ENCODE data around the gene ELMO1.

- TF ChIP-seq, protein P1, sequence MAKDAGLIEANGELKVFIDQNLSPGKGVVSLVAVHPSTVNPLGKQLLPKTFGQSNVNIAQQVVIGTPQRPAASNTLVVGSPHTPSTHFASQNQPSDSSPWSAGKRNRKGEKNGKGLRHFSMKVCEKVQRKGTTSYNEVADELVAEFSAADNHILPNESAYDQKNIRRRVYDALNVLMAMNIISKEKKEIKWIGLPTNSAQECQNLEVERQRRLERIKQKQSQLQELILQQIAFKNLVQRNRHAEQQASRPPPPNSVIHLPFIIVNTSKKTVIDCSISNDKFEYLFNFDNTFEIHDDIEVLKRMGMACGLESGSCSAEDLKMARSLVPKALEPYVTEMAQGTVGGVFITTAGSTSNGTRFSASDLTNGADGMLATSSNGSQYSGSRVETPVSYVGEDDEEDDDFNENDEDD (CRISPR knock-in tag; IDR thresholded peaks at IDR 0.05; ENCODE audit: borderline replicate concordance): no peak
- TF ChIP-seq ZNF253 (CRISPR knock-in tag; IDR thresholded peaks at IDR 0.05; ENCODE audit: borderline replicate concordance) (no peak), NR2F2 (IDR thresholded peaks at IDR 0.05; ENCODE audit: borderline replicate concordance, low read depth) (no peak), POLR2AphosphoS5 (IDR thresholded peaks at IDR 0.05; ENCODE audit: low read depth, low read length) (no peak), NFRKB (IDR thresholded peaks at IDR 0.05) (no peak), HMGA1 (CRISPR knock-in tag; conservative IDR thresholded peaks at IDR 0.05) (no peak), MNT (IDR thresholded peaks at IDR 0.05) (no peak), RBFOX2 (IDR thresholded peaks at IDR 0.05; ENCODE audit: low read depth, low read length) (no peak), ARID2 (CRISPR knock-in tag; IDR thresholded peaks at IDR 0.05; ENCODE audit: borderline replicate concordance) (no peak), KDM5B (CRISPR knock-in tag; IDR thresholded peaks at IDR 0.05; ENCODE audit: borderline replicate concordance) (no peak)
- TF ChIP-seq, protein P2, sequence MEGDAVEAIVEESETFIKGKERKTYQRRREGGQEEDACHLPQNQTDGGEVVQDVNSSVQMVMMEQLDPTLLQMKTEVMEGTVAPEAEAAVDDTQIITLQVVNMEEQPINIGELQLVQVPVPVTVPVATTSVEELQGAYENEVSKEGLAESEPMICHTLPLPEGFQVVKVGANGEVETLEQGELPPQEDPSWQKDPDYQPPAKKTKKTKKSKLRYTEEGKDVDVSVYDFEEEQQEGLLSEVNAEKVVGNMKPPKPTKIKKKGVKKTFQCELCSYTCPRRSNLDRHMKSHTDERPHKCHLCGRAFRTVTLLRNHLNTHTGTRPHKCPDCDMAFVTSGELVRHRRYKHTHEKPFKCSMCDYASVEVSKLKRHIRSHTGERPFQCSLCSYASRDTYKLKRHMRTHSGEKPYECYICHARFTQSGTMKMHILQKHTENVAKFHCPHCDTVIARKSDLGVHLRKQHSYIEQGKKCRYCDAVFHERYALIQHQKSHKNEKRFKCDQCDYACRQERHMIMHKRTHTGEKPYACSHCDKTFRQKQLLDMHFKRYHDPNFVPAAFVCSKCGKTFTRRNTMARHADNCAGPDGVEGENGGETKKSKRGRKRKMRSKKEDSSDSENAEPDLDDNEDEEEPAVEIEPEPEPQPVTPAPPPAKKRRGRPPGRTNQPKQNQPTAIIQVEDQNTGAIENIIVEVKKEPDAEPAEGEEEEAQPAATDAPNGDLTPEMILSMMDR (CRISPR knock-in tag; IDR thresholded peaks at IDR 0.05): no peak
- TF ChIP-seq, protein P3, sequence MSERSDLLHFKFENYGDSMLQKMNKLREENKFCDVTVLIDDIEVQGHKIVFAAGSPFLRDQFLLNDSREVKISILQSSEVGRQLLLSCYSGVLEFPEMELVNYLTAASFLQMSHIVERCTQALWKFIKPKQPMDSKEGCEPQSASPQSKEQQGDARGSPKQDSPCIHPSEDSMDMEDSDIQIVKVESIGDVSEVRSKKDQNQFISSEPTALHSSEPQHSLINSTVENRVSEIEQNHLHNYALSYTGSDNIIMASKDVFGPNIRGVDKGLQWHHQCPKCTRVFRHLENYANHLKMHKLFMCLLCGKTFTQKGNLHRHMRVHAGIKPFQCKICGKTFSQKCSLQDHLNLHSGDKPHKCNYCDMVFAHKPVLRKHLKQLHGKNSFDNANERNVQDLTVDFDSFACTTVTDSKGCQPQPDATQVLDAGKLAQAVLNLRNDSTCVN (CRISPR knock-in tag; IDR thresholded peaks at IDR 0.05; ENCODE audit: borderline replicate concordance): no peak
- TF ChIP-seq, protein P4, sequence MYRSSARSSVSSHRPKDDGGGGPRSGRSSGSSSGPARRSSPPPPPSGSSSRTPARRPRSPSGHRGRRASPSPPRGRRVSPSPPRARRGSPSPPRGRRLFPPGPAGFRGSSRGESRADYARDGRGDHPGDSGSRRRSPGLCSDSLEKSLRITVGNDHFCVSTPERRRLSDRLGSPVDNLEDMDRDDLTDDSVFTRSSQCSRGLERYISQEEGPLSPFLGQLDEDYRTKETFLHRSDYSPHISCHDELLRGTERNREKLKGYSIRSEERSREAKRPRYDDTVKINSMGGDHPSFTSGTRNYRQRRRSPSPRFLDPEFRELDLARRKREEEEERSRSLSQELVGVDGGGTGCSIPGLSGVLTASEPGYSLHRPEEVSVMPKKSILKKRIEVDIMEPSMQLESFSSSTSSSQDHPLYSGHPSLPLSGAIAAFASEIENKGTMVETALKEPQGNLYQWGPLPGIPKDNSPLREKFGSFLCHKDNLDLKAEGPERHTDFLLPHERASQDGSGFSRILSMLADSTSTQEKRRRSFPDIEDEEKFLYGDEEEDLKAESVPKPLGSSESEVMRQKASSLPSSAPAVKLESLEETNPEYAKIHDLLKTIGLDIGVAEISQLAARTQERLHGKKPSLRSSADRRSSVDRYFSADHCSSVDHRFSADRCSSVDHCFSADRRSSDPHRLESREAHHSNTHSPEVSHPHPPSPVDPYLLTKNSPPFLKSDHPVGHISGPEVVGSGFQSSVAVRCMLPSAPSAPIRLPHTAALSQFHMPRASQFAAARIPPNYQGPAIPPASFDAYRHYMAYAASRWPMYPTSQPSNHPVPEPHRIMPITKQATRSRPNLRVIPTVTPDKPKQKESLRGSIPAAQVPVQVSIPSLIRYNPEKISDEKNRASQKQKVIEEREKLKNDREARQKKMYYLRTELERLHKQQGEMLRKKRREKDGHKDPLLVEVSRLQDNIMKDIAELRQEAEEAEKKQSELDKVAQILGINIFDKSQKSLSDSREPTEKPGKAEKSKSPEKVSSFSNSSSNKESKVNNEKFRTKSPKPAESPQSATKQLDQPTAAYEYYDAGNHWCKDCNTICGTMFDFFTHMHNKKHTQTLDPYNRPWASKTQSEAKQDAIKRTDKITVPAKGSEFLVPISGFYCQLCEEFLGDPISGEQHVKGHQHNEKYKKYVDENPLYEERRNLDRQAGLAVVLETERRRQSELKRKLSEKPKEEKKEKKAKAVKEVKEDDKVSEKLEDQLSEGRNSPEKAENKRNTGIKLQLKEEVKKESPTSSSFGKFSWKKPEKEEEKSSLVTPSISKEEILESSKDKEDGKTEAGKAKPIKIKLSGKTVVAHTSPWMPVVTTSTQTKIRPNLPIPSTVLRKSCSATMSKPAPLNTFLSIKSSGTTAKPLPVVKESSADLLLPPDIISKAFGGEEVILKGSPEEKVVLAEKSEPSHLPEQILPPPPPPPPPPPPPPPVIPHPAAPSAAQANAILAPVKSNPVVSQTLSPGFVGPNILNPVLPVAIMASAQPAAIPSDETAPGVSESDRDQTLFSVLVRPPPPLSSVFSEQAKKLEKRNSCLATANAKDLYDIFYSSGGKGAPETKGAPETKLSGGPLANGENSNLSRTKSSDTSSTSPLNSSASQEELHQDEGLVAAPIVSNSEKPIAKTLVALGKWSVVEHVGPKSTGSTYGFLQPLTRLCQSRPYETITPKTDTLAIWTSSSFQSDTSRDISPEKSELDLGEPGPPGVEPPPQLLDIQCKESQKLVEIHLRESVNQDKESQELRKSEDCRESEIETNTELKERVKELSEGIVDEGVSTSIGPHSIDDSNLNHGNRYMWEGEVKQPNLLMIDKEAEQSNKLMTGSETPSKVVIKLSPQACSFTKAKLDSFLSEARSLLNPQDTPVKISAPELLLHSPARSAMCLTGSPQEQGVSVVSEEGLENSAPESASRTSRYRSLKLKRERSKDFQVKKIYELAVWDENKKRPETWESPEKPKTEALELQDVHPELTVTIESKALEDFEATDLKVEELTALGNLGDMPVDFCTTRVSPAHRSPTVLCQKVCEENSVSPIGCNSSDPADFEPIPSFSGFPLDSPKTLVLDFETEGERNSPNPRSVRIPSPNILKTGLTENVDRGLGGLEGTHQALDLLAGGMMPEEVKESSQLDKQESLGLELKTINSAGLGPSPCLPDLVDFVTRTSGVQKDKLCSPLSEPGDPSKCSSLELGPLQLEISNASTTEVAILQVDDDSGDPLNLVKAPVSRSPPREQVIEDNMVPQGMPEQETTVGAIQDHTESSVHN (CRISPR knock-in tag; IDR thresholded peaks at IDR 0.05): no peak
- TF ChIP-seq, protein P5, sequence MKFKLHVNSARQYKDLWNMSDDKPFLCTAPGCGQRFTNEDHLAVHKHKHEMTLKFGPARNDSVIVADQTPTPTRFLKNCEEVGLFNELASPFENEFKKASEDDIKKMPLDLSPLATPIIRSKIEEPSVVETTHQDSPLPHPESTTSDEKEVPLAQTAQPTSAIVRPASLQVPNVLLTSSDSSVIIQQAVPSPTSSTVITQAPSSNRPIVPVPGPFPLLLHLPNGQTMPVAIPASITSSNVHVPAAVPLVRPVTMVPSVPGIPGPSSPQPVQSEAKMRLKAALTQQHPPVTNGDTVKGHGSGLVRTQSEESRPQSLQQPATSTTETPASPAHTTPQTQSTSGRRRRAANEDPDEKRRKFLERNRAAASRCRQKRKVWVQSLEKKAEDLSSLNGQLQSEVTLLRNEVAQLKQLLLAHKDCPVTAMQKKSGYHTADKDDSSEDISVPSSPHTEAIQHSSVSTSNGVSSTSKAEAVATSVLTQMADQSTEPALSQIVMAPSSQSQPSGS (CRISPR knock-in tag; IDR thresholded peaks at IDR 0.05): no peak
Observed at GRCh38 chr7:37359180-37359579, 89.5 kb downstream of the ELMO1 start.

Data from HepG2 (cell line).